ENCODE measurements around the gene DTWD1.
"Not testable (repeated sequence)": the region's sequence is repeated elsewhere in the genome, so short reads cannot be mapped to it uniquely, and the experiment has no call there.

DTWD1 gene

GRCh38 chr15:49645941-49646340 is 25.1 kb downstream of the DTWD1 start:
- DNase-seq (ENCODE audit: low read depth in 4 of 4, low spot score in 1 of 4): no peak

- no peak for DNase-seq (ENCODE audit: low read depth in 4 of 4, low spot score in 1 of 4)
Measured at GRCh38 chr15:49646891-49647290, 26.0 kb downstream of the DTWD1 start.

- no peak for DNase-seq (ENCODE audit: low read depth in 4 of 4, low spot score in 1 of 4)
Measured at GRCh38 chr15:49649987-49650386, 29.1 kb downstream of the DTWD1 start.

- DNase-seq (ENCODE audit: low read depth in 4 of 4, low spot score in 1 of 4): no peak
Measured at GRCh38 chr15:49650676-49651075, 29.8 kb downstream of the DTWD1 start.

- no peak for DNase-seq (ENCODE audit: low read depth in 4 of 4, low spot score in 1 of 4)
Measured at GRCh38 chr15:49652922-49653321, 32.1 kb downstream of the DTWD1 start.

- no peak for DNase-seq (ENCODE audit: low read depth in 4 of 4, low spot score in 1 of 4)
Measured at GRCh38 chr15:49656734-49657133, 35.9 kb downstream of the DTWD1 start.

GRCh38 chr15:49664716-49665115 is 43.9 kb downstream of the DTWD1 start:
- no peak for DNase-seq (ENCODE audit: low read depth in 4 of 4, low spot score in 1 of 4)

- not testable (repeated sequence) for DNase-seq (ENCODE audit: low read depth in 4 of 4, low spot score in 1 of 4)
Measured at GRCh38 chr15:49666486-49666885, 45.6 kb downstream of the DTWD1 start.

GRCh38 chr15:49669288-49669687 is 48.4 kb downstream of the DTWD1 start:
- no peak for DNase-seq (ENCODE audit: low read depth in 4 of 4, low spot score in 1 of 4)

GRCh38 chr15:49673861-49674260 is 53.0 kb downstream of the DTWD1 start:
- no peak for DNase-seq (ENCODE audit: low read depth in 4 of 4, low spot score in 1 of 4)

- no peak for DNase-seq (ENCODE audit: low read depth in 4 of 4, low spot score in 1 of 4)
Measured at GRCh38 chr15:49674370-49674769, 53.5 kb downstream of the DTWD1 start.

GRCh38 chr15:49675041-49675440 is 54.2 kb downstream of the DTWD1 start:
- DNase-seq (ENCODE audit: low read depth in 4 of 4, low spot score in 1 of 4): no peak

- DNase-seq (ENCODE audit: low read depth in 4 of 4, low spot score in 1 of 4): no peak
Measured at GRCh38 chr15:49678655-49679054, 57.8 kb downstream of the DTWD1 start.

- DNase-seq (ENCODE audit: low read depth in 4 of 4, low spot score in 1 of 4): no peak
Measured at GRCh38 chr15:49686599-49686998, 65.8 kb downstream of the DTWD1 start.

- DNase-seq (ENCODE audit: low read depth in 4 of 4, low spot score in 1 of 4): no peak
Measured at GRCh38 chr15:49688135-49688790, 67.4 kb downstream of the DTWD1 start.

- no peak for DNase-seq (ENCODE audit: low read depth in 4 of 4, low spot score in 1 of 4)
Measured at GRCh38 chr15:49692514-49693090, 71.8 kb downstream of the DTWD1 start.

- DNase-seq (ENCODE audit: low read depth in 4 of 4, low spot score in 1 of 4): no peak
Measured at GRCh38 chr15:49693498-49693897, 72.7 kb downstream of the DTWD1 start.

- DNase-seq (ENCODE audit: low read depth in 4 of 4, low spot score in 1 of 4): no peak
Measured at GRCh38 chr15:49696433-49696832, 75.6 kb downstream of the DTWD1 start.

- DNase-seq (ENCODE audit: low read depth in 4 of 4, low spot score in 1 of 4): no peak
Measured at GRCh38 chr15:49697121-49697520, 76.3 kb downstream of the DTWD1 start.

GRCh38 chr15:49702982-49703381 is 82.1 kb downstream of the DTWD1 start:
- DNase-seq (ENCODE audit: low read depth in 4 of 4, low spot score in 1 of 4): not testable (repeated sequence)

Data from stimulated activated CD4-positive, alpha-beta T cell treated with anti-CD3 and anti-CD28 coated beads, Interleukin-1b, Interleukin-23, amount 100 ng/mL, for 24 hours (primary cell).